ENCODE data around the gene IPO7.

DNA sequence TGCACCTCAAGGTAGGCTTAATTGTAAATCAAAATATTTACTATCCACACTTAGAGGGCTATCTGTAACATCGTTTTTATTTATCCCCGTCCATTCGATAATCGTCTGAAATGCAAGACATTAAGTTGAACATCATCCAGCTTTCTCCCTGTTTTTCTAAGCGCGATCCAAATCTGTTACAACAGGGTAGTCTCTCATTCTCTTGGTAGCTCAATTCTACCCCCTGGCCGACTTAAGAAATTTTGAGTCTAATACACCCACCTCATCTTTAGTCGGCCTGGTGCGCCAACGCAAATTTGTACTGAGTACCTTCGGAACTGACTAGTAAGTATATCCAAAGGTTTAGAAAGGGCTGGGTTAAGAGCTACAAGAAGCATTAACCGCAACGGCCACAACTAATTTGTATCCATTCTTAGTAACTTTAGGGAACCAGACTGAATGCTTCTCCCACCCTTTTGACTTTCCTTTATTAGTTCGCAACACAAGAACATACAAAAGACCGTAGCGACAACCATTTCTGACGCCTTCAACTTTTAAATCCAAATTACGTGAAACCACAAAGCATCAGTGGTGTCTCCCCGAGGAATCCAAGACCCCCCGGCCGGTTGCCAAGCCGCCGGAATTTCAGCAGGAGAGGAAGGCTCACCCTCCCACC is 75.3 kb downstream of the IPO7 start:
- TF ChIP-seq, protein P1, sequence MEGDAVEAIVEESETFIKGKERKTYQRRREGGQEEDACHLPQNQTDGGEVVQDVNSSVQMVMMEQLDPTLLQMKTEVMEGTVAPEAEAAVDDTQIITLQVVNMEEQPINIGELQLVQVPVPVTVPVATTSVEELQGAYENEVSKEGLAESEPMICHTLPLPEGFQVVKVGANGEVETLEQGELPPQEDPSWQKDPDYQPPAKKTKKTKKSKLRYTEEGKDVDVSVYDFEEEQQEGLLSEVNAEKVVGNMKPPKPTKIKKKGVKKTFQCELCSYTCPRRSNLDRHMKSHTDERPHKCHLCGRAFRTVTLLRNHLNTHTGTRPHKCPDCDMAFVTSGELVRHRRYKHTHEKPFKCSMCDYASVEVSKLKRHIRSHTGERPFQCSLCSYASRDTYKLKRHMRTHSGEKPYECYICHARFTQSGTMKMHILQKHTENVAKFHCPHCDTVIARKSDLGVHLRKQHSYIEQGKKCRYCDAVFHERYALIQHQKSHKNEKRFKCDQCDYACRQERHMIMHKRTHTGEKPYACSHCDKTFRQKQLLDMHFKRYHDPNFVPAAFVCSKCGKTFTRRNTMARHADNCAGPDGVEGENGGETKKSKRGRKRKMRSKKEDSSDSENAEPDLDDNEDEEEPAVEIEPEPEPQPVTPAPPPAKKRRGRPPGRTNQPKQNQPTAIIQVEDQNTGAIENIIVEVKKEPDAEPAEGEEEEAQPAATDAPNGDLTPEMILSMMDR (conservative IDR thresholded peaks at IDR 0.05 in 1 of 2, IDR thresholded peaks at IDR 0.05 in 1 of 2; ENCODE audit: low read depth in 1 of 2, low read length in 2 of 2), result peak in 1 of 2 donors; percentile 10
- no peak for TF ChIP-seq EZH2 (IDR thresholded peaks at IDR 0.05; ENCODE audit: low read length, missing control alignments)
